ENCODE measurements around the gene MORC3. TPM values are rescaled to one million over a fixed set of nuclear protein-coding genes. Genes with fewer than 3 reads are reported as not detected.

Gene MORC3
- polyA plus RNA-seq, 1 donor, result 28.7 TPM

- 94% methylated on average over 2 of the region's 2 CpGs for WGBS (ENCODE audit: insufficient coverage, low lambda C conversion rate)
- H3K36me3 ChIP-seq (ENCODE audit: control insufficient read depth, insufficient read depth, low read length), result peaks cover 72% of the 10 kb centered on the region
Measured at GRCh38 chr21:36347962-36348328, 27.9 kb downstream of the MORC3 start.

GRCh38 chr21:36349315-36349714 lies 29.3 kb downstream of the MORC3 start:
- WGBS (ENCODE audit: insufficient coverage, low lambda C conversion rate), result no CpG with 5 or more reads among the region's 2 CpGs
- peaks cover 67% of the 10 kb centered on the region for H3K36me3 ChIP-seq (ENCODE audit: control insufficient read depth, insufficient read depth, low read length)
- no peaks in the 10 kb centered on the region for H3K4me1 ChIP-seq (ENCODE audit: control insufficient read depth, insufficient read depth, low read length)
- no peaks in the 10 kb centered on the region for H3K27me3 ChIP-seq (ENCODE audit: control insufficient read depth, insufficient read depth, low read length)
- DNase-seq, result no peak
- no peak overlapping the region for H3K27ac ChIP-seq (ENCODE audit: low read length)
- no peak overlapping the region for H3K4me3 ChIP-seq (ENCODE audit: low read length)
- H3K9me3 ChIP-seq (ENCODE audit: control insufficient read depth, low read depth, low read length), result no peaks in the 10 kb centered on the region

More at GRCh38 chr21:36347962-36348328, 27.9 kb downstream of the MORC3 start:
- no peak overlapping the region for H3K4me3 ChIP-seq (ENCODE audit: low read length)
- DNase-seq, result no peak
- no peaks in the 10 kb centered on the region for H3K4me1 ChIP-seq (ENCODE audit: control insufficient read depth, insufficient read depth, low read length)
- no peaks in the 10 kb centered on the region for H3K9me3 ChIP-seq (ENCODE audit: control insufficient read depth, low read depth, low read length)
- H3K27ac ChIP-seq (ENCODE audit: low read length), result no peak overlapping the region
- no peaks in the 10 kb centered on the region for H3K27me3 ChIP-seq (ENCODE audit: control insufficient read depth, insufficient read depth, low read length)

- Histone ChIP-seq H3K27me3 (ENCODE audit: control insufficient read depth, insufficient read depth, low read length) (no peaks in the 10 kb centered on the region), H3K4me1 (ENCODE audit: control insufficient read depth, insufficient read depth, low read length) (no peaks in the 10 kb centered on the region), H3K9me3 (ENCODE audit: control insufficient read depth, low read depth, low read length) (no peaks in the 10 kb centered on the region), H3K27ac (ENCODE audit: low read length) (no peak overlapping the region), H3K4me3 (ENCODE audit: low read length) (no peak overlapping the region), H3K36me3 (ENCODE audit: control insufficient read depth, insufficient read depth, low read length) (peaks cover 65% of the 10 kb centered on the region)
- no peak for DNase-seq
- 94% methylated on average over 5 of the region's 11 CpGs for WGBS (ENCODE audit: insufficient coverage, low lambda C conversion rate)
Measured at GRCh38 chr21:36350282-36350910, 30.4 kb downstream of the MORC3 start.

GRCh38 chr21:36354918-36355680 lies 35.1 kb downstream of the MORC3 start:
- H3K27me3 ChIP-seq (ENCODE audit: control insufficient read depth, insufficient read depth, low read length), result no peaks in the 10 kb centered on the region
- no peaks in the 10 kb centered on the region for H3K9me3 ChIP-seq (ENCODE audit: control insufficient read depth, low read depth, low read length)
- H3K27ac ChIP-seq (ENCODE audit: low read length), result no peak overlapping the region
- 56% methylated on average over 1 of the region's 5 CpGs for WGBS (ENCODE audit: insufficient coverage, low lambda C conversion rate)
- peaks cover 52% of the 10 kb centered on the region for H3K36me3 ChIP-seq (ENCODE audit: control insufficient read depth, insufficient read depth, low read length)
- no peaks in the 10 kb centered on the region for H3K4me1 ChIP-seq (ENCODE audit: control insufficient read depth, insufficient read depth, low read length)
- H3K4me3 ChIP-seq (ENCODE audit: low read length), result no peak overlapping the region
- DNase-seq, result no peak

- DNase-seq, result no peak
- H3K36me3 ChIP-seq (ENCODE audit: control insufficient read depth, insufficient read depth, low read length), result peaks cover 55% of the 10 kb centered on the region
- H3K27ac ChIP-seq (ENCODE audit: low read length), result no peak overlapping the region
- H3K4me1 ChIP-seq (ENCODE audit: control insufficient read depth, insufficient read depth, low read length), result no peaks in the 10 kb centered on the region
- no CpG with 5 or more reads among the region's 2 CpGs for WGBS (ENCODE audit: insufficient coverage, low lambda C conversion rate)
- no peaks in the 10 kb centered on the region for H3K9me3 ChIP-seq (ENCODE audit: control insufficient read depth, low read depth, low read length)
- H3K4me3 ChIP-seq (ENCODE audit: low read length), result no peak overlapping the region
- H3K27me3 ChIP-seq (ENCODE audit: control insufficient read depth, insufficient read depth, low read length), result no peaks in the 10 kb centered on the region
Measured at GRCh38 chr21:36355868-36356267, 35.9 kb downstream of the MORC3 start.

GRCh38 chr21:36359185-36359584 lies 39.2 kb downstream of the MORC3 start:
- Histone ChIP-seq H3K27me3 (ENCODE audit: control insufficient read depth, insufficient read depth, low read length) (no peaks in the 10 kb centered on the region), H3K4me1 (ENCODE audit: control insufficient read depth, insufficient read depth, low read length) (no peaks in the 10 kb centered on the region), H3K27ac (ENCODE audit: low read length) (no peak overlapping the region), H3K36me3 (ENCODE audit: control insufficient read depth, insufficient read depth, low read length) (peaks cover 62% of the 10 kb centered on the region), H3K4me3 (ENCODE audit: low read length) (no peak overlapping the region), H3K9me3 (ENCODE audit: control insufficient read depth, low read depth, low read length) (no peaks in the 10 kb centered on the region)
- DNase-seq, result no peak
- 100% methylated on average over 1 of the region's 2 CpGs for WGBS (ENCODE audit: insufficient coverage, low lambda C conversion rate)

- no peak for DNase-seq
- H3K4me3 ChIP-seq (ENCODE audit: low read length), result no peak overlapping the region
- no peaks in the 10 kb centered on the region for H3K4me1 ChIP-seq (ENCODE audit: control insufficient read depth, insufficient read depth, low read length)
- no peaks in the 10 kb centered on the region for H3K9me3 ChIP-seq (ENCODE audit: control insufficient read depth, low read depth, low read length)
- no peak overlapping the region for H3K27ac ChIP-seq (ENCODE audit: low read length)
- peaks cover 81% of the 10 kb centered on the region for H3K36me3 ChIP-seq (ENCODE audit: control insufficient read depth, insufficient read depth, low read length)
- no peaks in the 10 kb centered on the region for H3K27me3 ChIP-seq (ENCODE audit: control insufficient read depth, insufficient read depth, low read length)
- WGBS (ENCODE audit: insufficient coverage, low lambda C conversion rate), result 100% methylated on average over 2 of the region's 7 CpGs
Measured at GRCh38 chr21:36369064-36369685, 49.2 kb downstream of the MORC3 start.

GRCh38 chr21:36375994-36376393 lies 56.0 kb downstream of the MORC3 start:
- DNase-seq, result no peak
- Histone ChIP-seq H3K27me3 (ENCODE audit: control insufficient read depth, insufficient read depth, low read length) (no peaks in the 10 kb centered on the region), H3K27ac (ENCODE audit: low read length) (no peak overlapping the region), H3K36me3 (ENCODE audit: control insufficient read depth, insufficient read depth, low read length) (peaks cover 40% of the 10 kb centered on the region), H3K4me1 (ENCODE audit: control insufficient read depth, insufficient read depth, low read length) (no peaks in the 10 kb centered on the region), H3K9me3 (ENCODE audit: control insufficient read depth, low read depth, low read length) (no peaks in the 10 kb centered on the region), H3K4me3 (ENCODE audit: low read length) (no peak overlapping the region)

GRCh38 chr21:36377391-36377842 lies 57.4 kb downstream of the MORC3 start:
- DNase-seq, result peak in 1 of 2 donors; percentile 12
- WGBS (ENCODE audit: insufficient coverage, low lambda C conversion rate), result no CpG with 5 or more reads among the region's 7 CpGs
- no peaks in the 10 kb centered on the region for H3K4me1 ChIP-seq (ENCODE audit: control insufficient read depth, insufficient read depth, low read length)
- peaks cover 30% of the 10 kb centered on the region for H3K36me3 ChIP-seq (ENCODE audit: control insufficient read depth, insufficient read depth, low read length)
- peak overlapping the region; percentile 31 for H3K27ac ChIP-seq (ENCODE audit: low read length)
- no peaks in the 10 kb centered on the region for H3K9me3 ChIP-seq (ENCODE audit: control insufficient read depth, low read depth, low read length)
- no peaks in the 10 kb centered on the region for H3K27me3 ChIP-seq (ENCODE audit: control insufficient read depth, insufficient read depth, low read length)
- H3K4me3 ChIP-seq (ENCODE audit: low read length), result no peak overlapping the region

- no peaks in the 10 kb centered on the region for H3K4me1 ChIP-seq (ENCODE audit: control insufficient read depth, insufficient read depth, low read length)
- H3K27me3 ChIP-seq (ENCODE audit: control insufficient read depth, insufficient read depth, low read length), result no peaks in the 10 kb centered on the region
- DNase-seq, result no peak
- H3K36me3 ChIP-seq (ENCODE audit: control insufficient read depth, insufficient read depth, low read length), result peaks cover 16% of the 10 kb centered on the region
- no peak overlapping the region for H3K27ac ChIP-seq (ENCODE audit: low read length)
- no peaks in the 10 kb centered on the region for H3K9me3 ChIP-seq (ENCODE audit: control insufficient read depth, low read depth, low read length)
- WGBS (ENCODE audit: insufficient coverage, low lambda C conversion rate), result no CpG with 5 or more reads among the region's 6 CpGs
- no peak overlapping the region for H3K4me3 ChIP-seq (ENCODE audit: low read length)
Measured at GRCh38 chr21:36379251-36379650, 59.3 kb downstream of the MORC3 start.

Data from large intestine (tissue), 3 donors.